ENCODE results near the gene POU6F2.
"Not testable (repeated sequence)": the region's sequence is repeated elsewhere in the genome, so short reads cannot be mapped to it uniquely, and the experiment has no call there.

Gene POU6F2

DNA sequence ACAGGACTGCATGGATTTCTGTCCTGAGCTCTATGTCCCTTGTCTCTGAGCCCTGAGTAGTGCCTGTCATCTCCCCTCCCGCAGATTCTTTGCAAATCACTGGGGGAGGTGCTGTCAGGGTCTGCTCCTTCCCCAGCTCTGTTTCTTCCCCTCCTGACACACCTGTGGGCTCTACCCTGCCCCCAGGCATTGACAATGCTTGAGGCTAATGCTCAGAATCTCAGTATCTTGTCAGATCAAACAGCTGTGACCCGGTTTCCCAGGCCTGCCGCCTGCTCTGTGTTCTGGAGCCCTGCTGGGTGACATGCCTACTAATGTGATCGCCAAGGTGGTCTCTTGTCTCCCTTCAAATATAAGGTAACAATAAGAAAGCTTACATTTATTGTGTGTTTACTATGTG is 209.0 kb downstream of the POU6F2 start:
- no peak for DNase-seq (ENCODE audit: low read depth in 2 of 2)

DNA sequence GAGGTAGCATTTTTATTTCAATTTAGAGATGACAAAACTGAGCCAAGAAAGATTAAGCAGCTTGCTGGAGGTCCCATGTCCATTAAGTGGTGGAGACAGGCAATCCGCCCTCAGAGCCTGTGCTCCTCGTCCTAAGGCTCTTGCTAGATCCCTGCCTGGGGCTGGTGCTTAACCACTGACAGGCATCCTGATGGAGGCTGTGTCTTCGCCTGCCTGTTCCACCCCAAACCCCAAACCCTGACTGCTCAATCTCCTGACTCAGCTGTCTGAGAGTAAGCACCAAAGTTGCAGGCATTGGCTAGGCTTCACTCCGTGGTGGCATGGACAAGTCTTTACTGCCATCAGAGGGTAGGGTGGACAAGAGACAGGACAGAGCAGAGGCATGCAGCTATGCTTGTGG is 209.4 kb downstream of the POU6F2 start:
- no peak for DNase-seq (ENCODE audit: low read depth in 2 of 2)

DNA sequence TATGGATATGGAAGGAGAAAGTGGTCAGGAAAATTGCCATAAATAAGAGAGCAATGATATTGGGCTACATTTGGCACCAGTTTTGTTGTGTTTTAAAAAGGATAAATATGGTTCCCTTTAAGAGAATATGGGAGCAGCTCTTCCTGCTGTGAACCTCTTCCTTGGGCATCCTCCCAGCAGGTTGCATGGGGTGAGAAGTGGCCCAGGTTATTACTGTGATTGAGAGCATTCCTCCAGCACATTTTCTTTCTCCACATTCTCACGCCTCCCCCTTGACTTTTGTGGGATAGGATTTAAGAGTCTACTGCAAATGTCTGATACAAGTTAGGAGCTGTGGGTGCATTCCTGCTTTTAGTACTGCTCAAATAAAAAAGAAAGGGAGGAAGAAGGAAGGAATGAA is 214.8 kb downstream of the POU6F2 start:
- DNase-seq (ENCODE audit: low read depth in 2 of 2), result no peak

DNA sequence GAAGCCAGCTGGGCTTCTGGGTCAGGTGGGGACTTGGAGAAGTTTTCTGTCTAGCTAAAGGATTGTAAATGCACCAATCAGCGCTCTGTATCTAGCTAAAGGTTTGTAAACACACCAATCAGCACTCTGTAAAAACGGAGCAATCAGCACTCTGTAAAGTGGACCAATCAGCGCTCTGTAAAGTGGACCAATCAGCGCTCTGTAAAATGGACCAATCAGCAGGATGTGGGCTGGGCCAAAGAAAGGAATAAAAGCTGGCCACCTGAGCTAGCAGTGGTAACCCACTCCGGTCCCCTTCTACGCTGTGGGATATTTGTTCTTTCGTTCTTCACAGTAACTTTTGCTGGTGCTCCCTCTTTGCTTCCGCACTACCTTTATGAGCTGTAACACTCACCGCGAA is 216.7 kb downstream of the POU6F2 start:
- DNase-seq (ENCODE audit: low read depth in 2 of 2), result not testable (repeated sequence)

DNA sequence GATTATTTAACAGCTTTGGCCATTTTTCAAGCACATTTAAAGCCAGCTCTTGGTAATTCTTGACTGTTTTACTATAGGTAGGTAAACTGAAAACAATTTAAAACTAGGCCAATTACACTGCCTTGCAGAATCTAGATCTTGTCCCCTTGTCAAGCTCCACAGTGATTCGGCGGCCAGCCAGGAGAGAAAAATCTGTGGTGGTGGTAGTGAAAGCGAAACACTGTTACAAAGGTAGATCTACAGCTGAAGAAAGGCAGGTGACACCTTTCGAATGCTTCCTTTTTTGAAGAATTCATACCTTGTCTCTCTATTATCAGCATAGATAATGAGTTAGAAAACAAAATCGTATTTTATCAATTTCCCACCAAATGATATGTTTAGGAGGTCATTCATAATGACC is 218.3 kb downstream of the POU6F2 start:
- DNase-seq (ENCODE audit: low read depth in 2 of 2), result no peak

DNA sequence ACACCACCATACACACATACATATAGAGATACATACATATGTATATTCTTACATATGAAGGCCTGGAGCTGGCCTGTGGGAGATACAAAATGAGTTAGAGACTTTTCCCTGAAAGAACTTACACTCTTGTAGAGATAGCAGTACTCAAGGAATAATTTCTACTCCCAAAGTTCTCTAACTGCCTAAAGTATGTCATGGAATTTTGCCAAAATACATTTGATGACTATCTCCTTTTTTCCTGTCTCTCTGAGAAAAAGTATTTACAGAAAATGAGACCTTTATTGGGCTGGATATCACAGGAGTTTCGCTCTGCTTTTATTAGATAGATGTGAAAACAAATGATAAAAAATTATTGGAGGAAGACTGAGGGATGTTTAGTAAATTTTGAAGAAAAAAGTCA is 220.1 kb downstream of the POU6F2 start:
- DNase-seq (ENCODE audit: low read depth in 2 of 2), result no peak

DNA sequence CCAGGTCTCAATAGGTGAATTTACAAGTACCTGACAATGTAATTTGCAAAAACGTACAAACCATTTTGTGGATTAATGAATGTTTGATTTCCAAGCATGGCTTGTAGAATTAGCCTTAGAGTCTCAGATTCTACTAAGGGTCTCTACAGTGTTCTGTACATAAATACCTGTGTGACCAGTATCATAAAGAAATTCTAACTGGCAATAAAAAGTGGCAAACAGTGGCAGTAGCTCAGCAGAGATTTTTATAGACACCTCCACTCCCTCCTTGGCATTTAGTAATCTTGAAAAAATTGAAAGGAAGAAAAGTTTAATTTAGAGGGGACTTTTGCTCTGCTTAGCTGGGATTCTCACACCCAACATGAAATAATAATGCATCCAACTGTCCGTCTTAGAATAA is 220.8 kb downstream of the POU6F2 start:
- DNase-seq (ENCODE audit: low read depth in 2 of 2), result no peak

DNA sequence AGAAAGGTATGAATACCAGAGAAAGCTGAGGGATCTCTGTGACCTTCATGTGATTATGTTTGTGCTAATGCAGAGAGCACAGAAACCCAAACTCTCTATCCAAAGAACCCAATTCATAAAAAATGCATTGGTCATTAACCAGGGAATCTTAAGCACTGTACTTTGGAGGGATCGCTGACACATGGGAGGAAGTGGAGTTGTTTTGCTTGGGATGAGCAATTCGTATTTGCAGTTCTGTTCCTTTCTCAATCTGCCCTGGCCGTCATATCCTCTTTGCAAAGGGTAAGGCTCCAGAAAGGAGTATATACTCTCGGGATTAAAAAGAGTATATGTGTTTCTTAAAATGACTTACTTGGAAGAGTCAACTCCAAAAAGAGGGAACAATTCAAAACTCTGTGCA is 221.3 kb downstream of the POU6F2 start:
- DNase-seq (ENCODE audit: low read depth in 2 of 2), result no peak

DNA sequence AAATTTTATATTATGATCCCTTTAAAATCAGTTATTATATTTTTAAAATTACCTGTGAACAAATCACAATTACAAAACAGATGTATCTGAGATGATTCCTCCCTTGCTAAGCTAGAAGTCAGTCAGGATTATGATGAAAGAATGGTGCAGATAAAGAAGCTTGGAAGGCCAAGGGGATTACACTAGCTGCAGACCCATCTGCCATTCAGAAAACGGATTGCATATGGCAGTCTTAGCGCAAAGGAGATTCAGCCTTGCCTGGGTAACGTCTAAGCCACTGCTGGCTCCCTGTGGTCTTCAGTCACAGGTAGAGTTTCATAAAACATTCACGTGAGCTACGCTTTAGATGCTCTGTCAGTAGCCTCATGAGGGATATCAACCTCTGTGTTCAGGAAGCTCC is 222.2 kb downstream of the POU6F2 start:
- DNase-seq (ENCODE audit: low read depth in 2 of 2), result no peak

DNA sequence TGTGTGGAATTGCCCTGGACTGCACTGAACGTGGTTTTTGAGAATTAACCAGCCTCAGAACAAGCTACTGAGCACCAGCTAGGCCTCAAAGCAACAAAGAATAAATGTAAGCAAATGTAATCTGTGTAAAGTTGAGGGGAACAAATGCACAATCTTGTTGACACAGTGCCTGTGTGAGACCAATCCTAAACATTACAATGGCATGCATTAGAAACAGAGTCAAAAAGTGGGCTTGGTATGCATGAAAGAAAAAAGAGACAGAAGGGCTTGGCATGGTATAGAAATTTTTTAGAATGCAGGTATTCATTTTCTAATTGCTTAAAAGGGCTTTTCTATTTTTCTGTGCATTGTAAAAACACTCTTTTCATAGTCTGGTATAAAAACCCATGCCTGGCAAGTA is 224.3 kb downstream of the POU6F2 start:
- no peak for DNase-seq (ENCODE audit: low read depth in 2 of 2)

DNA sequence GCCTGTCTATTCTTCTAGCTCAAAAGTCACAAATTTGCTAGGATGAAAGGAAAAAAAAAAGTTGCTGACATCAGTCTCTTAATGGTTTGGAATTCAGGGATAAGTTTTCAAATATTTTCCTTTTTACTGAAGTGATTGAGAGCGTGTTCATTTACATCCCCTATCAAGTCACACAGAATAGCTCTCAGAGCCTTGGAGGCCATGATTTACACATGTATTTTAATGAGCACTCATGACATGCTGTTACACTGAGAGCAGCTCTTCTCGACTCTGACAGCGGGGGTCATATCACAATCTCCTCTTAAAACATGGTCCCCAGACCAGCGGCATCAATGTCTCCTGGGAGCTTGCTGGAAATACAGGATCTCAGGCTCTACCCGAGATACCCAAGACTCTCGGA is 232.7 kb downstream of the POU6F2 start:
- no peak for DNase-seq (ENCODE audit: low read depth in 2 of 2)

DNA sequence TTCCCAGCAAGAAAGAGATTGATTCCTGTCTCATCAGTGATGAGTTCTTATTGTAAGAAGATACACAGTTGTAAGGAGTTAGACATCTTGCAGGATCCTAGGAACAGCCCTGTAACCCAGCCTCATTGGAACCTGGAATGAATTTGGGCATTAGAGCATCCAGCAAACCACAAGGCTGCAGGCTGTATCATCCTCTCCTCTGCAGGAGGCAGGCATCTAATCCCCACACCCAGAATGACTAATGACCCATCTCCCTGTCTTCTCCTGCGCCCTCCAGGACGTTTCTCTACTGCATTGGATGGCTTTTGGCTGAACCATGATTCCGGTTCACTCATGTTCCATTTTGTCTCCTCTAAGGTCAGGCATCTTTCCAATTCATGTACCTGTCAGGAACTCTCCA is 233.9 kb downstream of the POU6F2 start:
- DNase-seq (ENCODE audit: low read depth in 2 of 2), result no peak

DNA sequence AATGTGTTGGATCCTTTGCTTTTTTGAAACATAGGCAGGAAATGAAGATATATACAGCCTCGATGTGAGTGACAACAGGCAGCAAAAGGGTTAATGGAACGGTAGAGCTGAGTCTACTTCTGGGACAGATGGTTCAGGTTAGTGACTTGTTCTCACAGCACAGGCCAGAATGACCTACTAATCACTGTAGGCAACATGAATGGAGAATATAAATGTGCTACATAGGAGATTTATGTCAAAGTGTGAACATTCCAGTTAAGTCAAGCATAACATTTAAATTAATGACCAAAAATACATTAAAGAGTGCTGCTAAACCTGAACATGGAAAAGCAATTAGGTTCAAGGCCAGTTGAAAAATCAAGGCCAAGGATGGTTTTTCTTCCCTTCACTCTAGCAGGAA is 235.2 kb downstream of the POU6F2 start:
- DNase-seq (ENCODE audit: low read depth in 2 of 2), result no peak

DNA sequence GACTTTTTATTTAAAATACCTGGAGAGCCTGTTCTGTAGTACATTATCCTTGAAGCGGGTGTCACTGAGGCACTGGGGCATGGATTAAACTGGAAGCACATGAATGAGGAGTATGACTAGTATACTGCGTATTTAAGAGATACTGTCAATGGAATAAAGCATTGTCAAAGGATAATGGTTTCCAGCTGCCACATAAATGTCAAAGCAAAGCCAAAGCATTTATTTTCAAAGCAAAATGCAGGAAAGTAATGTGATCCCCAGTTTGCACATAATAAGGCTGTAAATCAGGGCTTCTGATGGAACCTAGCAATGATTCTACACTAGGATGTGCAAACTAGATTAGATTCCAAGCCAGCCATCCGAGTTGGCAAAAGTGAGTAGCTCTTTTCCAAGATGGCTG is 240.1 kb downstream of the POU6F2 start:
- no peak for DNase-seq (ENCODE audit: low read depth in 2 of 2)

DNA sequence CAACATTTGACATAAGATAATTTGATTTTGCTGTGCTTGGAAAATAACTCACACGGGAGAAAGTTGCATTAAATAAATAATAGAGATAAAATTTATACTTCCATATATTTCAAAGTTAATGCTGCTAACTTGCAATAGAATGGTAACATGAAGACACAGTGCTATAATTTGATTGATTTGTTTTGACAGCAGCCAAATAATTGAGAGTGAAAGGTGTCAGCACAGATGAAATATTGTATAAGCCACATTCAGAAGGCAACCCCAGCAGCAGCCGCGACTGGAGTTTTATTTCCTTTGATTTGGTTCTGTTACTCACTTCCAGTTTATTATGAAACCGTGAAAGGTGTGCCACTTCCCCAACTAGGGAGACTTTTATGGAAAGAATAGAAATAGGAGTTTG is 242.2 kb downstream of the POU6F2 start:
- DNase-seq (ENCODE audit: low read depth in 2 of 2), result no peak

DNA sequence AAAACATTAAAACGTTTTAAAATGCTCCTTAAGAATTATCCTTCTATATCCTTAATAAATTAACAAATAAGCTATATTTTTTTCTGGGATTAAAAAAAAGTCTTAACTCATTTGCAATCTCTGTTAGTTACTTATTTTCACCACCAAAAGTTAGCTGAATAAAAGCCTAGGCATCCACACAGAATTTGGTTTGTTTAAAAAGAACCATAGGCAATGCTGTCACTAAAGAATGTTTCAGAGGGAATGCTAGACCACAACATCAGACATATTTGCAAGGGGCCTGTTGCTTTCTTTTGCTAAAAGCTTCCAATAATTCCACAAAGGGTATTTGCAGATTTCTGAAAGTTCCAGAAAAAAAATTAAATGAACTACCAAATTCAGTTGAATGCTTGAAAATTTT is 244.2 kb downstream of the POU6F2 start:
- DNase-seq (ENCODE audit: low read depth in 2 of 2), result no peak

DNA sequence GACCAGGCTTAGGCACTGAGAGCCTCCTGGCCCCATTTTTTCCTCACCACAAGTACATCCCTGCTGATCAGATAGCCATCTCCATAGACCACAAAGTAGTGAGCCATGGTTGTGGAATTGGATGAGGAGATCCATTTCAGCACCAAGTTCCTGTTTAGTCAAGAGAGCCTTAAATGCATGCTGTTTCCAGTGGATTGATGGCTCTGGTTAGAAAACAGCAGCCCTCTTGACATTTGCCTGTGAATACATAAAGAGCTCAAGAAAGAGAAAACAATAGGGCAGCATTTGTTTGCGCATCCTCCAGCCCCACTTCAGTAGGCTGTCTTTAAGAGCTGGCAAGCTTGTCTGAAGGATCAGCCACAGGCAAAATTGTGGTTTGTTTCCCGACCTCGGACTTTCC is 251.2 kb downstream of the POU6F2 start:
- no peak for DNase-seq (ENCODE audit: low read depth in 2 of 2)

DNA sequence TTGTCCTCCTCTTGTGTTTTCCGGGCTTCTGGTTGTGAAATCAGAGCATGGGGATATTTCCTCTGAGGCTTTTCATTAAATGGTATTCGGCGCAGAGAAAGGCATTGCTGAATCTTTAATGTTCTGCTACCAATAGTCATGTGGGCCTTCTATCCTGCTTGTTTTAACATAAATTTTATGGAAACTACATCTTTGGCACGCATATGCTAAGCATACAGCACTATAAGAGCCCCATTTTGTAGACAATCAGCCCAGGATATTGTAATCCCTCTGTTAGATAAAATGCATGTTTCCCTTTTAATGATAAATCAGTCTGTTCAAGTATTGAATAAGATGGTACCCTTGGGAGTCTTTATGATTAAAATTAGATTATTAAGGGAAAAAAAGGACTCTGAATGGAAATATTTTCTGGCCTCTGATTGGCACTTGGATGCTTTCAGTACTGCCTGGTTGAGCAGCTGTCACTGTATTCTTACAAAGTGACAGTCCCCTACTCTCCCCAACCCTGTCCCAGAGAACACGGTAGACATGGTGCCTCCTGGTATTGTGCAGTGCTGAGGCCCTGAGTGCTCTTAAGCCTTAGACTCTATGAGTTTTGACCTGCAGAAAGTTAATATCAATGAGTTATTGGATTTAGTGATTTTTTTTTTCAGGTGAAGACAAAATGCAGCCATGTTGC is 256.3 kb downstream of the POU6F2 start:
- no peak for DNase-seq (ENCODE audit: low read depth in 2 of 2)

DNA sequence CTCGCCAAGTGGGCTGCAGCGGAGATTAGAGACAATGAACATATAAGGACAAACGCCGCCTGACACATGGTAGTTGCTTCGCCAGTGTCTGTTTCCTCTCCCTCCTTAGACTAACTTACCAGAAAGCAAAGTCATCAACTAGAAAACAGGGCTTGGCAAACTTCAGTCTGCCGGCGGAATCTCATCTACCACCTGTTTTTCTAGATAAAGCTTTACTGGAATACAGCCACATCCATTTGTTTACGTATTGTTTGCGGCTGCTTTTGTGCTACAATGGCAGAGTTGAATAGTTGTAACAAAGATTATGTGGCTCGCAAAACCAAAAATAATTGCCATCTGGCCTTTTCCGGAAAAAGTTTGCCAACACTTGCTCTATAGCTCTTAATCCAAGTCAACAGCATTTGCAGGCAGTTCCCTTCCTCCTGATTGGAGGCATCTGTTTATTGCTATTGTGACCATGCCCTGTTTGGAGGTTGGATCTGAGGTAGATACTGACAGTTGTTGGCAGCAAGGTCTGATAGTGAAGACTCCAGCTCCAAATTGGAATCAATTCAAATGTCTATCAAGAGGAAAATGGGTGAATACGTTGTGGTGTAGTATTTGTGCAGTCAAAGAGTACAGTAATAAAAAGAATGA is 260.6 kb downstream of the POU6F2 start:
- DNase-seq (ENCODE audit: low read depth in 2 of 2), result no peak

DNA sequence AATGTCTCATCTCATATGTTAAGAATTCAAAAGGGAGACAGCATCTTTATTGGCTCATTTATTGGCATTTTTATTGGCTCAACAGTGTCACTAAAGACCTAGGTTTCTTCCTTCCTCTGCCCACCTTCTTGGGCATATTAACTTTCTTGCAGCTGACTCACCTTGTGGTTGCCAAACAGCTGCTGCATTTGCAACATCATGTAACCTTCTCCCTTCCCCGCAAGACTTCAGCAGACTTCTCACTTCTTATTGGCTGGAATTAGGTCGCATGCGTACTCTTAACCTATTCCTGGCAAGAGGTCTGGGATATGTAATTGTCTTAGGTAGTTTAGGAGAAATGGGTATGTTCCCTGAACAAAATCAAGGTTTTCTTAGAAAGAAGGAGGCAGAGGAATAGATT is 263.2 kb downstream of the POU6F2 start:
- DNase-seq (ENCODE audit: low read depth in 2 of 2), result no peak

DNA sequence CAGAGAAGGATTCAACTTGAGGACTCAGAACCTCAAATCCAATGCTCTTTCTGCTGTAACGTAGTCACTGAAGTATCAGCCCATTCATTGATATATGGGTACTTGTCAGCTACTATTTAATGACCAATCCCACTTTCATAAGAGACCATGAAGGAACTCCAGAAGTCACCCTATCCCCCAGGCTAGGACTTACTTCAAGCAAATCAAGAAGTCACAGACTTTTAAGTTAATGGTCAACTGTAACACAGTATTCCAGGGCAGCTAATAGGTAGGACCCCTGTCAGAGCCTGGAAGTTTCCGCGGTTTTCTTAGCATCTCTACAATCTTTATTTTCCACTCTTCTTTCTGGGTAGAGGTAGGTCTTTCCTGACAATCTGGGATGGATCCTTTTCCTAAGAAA is 269.9 kb downstream of the POU6F2 start:
- no peak for DNase-seq (ENCODE audit: low read depth in 2 of 2)

DNA sequence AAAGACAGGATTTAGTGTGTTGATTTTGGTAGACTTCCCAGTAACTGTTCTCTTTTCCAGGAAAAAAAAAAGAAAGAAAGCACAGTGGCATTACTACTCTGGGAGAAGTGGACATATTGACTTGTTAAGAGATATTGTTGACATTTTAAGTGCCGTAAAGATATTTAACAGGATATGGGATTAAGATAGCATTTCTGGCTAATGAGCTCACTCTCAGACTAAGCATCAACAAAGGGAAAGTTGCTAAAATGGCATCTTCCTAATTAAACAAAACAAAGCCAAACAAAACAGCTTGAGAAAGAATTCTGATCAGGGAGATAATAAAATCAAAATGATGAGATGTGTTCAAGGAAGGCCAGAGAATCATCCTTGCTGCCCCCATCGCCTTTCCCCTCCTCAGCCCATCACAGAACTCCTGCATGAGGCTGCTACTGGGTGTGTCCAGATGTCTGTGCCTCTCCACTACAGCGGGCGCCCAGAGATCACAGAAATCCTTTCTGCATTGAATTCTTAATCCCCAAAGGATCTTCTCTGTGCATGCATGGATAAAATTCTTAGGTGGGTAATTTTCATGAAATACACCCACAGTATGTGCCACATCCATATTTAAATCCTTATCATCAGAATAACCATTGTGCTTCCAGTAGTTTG is 270.5 kb downstream of the POU6F2 start:
- DNase-seq (ENCODE audit: low read depth in 2 of 2), result no peak

DNA sequence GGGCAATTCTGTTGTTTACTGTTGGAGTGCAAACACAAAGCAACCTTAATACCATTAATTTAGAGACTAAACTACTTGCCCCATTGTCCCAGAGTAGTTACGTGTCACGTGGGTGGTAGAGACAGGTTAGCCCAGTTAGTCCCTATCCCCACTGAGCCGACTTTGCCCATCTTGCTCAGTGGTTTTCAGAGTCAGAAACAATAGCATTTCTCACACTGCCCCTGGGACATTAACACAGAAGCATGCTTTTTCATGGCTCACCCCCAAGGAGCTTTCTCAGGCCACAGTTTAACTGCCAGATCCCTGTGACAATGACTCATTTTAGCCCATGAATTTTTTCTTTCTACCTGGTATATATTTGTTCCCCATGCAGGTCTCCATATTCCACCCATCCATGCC is 271.0 kb downstream of the POU6F2 start:
- no peak for DNase-seq (ENCODE audit: low read depth in 2 of 2)
